GM21528 (cell line): Measurements from ENCODE around the gene KIT.
A peak's percentile ranks its signal among the peaks of the same experiment; 100 is the strongest.

Experiments used
- ATAC-seq: cut with Tn5 transposase; IDR thresholded peaks from one replicate; pipeline ENCODE4 v1.9.1; 2021; ENCODE audit warnings: mild to moderate bottlenecking, moderate library complexity; ENCODE audit not compliant: unreplicated experiment, low FRiP score

KIT gene

GRCh38 chr4:54695788-54696187 is 38.0 kb downstream of the KIT start:
- ATAC-seq, result no peak

- no peak for ATAC-seq
Measured at GRCh38 chr4:54696649-54697048, 38.9 kb downstream of the KIT start.

GRCh38 chr4:54700986-54701385 is 43.2 kb downstream of the KIT start:
- ATAC-seq, result no peak

GRCh38 chr4:54703182-54703581 is 45.4 kb downstream of the KIT start:
- no peak for ATAC-seq

GRCh38 chr4:54707406-54707805 is 49.6 kb downstream of the KIT start:
- ATAC-seq, result no peak

GRCh38 chr4:54708339-54709279 is 50.9 kb downstream of the KIT start:
- no peak for ATAC-seq

GRCh38 chr4:54709400-54709799 is 51.6 kb downstream of the KIT start:
- ATAC-seq, result no peak

GRCh38 chr4:54712206-54712605 is 54.4 kb downstream of the KIT start:
- ATAC-seq, result no peak

GRCh38 chr4:54714631-54715030 is 56.9 kb downstream of the KIT start:
- no peak for ATAC-seq

GRCh38 chr4:54716478-54717065 is 58.8 kb downstream of the KIT start:
- ATAC-seq, result no peak

GRCh38 chr4:54717694-54718093 is 59.9 kb downstream of the KIT start:
- no peak for ATAC-seq

GRCh38 chr4:54719378-54719777 is 61.6 kb downstream of the KIT start:
- ATAC-seq, result no peak

GRCh38 chr4:54723220-54723619 is 65.5 kb downstream of the KIT start:
- ATAC-seq, result no peak

- ATAC-seq, result no peak
Measured at GRCh38 chr4:54723820-54724219, 66.1 kb downstream of the KIT start.

GRCh38 chr4:54726907-54727306 is 69.2 kb downstream of the KIT start:
- peak; percentile 34 for ATAC-seq

- ATAC-seq, result peak; percentile 53
Measured at GRCh38 chr4:54727346-54727745, 69.6 kb downstream of the KIT start.

GRCh38 chr4:54728368-54728767 is 70.6 kb downstream of the KIT start:
- ATAC-seq, result no peak

GRCh38 chr4:54729256-54729655 is 71.5 kb downstream of the KIT start:
- no peak for ATAC-seq

- no peak for ATAC-seq
Measured at GRCh38 chr4:54730581-54730980, 72.8 kb downstream of the KIT start.

- ATAC-seq, result no peak
Measured at GRCh38 chr4:54731552-54731951, 73.8 kb downstream of the KIT start.

- ATAC-seq, result no peak
Measured at GRCh38 chr4:54731976-54732375, 74.2 kb downstream of the KIT start.

GRCh38 chr4:54737421-54737820 is 79.7 kb downstream of the KIT start:
- no peak for ATAC-seq
